Dedifferentiated amniotic fluid mesenchymal stem cell (primary cell): Measurements from ENCODE around the gene PCDH9.

Experiments used
- DNase-seq: peaks from one replicate; pipeline ENCODE4 v3.0.0-alpha.2; 2016; ENCODE audit errors: extremely low spot score

The PCDH9 gene, protein sequence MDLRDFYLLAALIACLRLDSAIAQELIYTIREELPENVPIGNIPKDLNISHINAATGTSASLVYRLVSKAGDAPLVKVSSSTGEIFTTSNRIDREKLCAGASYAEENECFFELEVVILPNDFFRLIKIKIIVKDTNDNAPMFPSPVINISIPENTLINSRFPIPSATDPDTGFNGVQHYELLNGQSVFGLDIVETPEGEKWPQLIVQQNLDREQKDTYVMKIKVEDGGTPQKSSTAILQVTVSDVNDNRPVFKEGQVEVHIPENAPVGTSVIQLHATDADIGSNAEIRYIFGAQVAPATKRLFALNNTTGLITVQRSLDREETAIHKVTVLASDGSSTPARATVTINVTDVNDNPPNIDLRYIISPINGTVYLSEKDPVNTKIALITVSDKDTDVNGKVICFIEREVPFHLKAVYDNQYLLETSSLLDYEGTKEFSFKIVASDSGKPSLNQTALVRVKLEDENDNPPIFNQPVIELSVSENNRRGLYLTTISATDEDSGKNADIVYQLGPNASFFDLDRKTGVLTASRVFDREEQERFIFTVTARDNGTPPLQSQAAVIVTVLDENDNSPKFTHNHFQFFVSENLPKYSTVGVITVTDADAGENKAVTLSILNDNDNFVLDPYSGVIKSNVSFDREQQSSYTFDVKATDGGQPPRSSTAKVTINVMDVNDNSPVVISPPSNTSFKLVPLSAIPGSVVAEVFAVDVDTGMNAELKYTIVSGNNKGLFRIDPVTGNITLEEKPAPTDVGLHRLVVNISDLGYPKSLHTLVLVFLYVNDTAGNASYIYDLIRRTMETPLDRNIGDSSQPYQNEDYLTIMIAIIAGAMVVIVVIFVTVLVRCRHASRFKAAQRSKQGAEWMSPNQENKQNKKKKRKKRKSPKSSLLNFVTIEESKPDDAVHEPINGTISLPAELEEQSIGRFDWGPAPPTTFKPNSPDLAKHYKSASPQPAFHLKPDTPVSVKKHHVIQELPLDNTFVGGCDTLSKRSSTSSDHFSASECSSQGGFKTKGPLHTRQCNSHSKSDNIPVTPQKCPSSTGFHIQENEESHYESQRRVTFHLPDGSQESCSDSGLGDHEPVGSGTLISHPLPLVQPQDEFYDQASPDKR (N-terminal part only)

DNA sequence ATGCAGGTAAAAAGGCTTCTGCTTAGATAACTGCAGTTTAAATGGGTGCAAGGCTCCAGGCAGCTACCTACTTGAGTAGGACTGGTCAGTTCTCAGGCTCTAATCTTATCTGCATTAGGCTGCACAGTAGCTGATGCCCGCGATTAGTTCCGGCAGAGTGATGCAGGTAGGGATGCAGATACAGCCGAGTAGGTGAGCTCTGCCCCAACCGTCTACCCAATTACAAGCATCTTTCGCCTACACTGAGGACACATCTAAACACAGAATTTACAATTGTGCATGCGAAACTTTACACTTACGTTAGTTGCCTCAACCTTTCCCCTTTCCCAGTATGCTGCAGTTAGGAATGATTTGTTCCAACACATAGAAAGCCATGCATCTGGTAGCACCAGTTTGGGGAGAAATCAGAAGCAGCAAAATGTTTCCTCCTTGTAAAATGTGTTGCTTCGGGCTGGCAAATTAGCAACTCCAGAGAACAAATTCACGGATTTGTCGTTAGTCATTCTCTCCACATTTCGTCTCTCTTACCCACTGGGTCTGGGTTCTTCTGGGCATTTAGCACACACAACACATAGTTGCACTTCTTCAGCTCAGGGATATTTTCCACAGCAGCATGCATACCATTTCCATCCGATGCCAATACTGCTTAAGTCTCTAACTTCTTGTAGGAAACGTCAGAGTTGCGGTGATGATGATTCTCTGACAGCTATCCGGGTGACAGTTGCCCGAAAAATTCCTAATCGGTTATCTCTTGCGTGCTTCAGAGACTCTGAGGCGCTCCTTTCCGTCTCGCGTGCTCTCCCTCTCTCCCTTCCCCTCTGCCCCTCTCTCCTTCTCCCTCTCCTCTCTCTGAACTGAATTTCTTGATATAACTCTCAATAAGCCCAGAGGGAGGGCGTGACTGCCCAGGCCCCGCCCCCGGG lies at the start of gene PCDH9:
Gene PCDH9, minus strand, starts transcription at position 856 of the 923 bp plus-strand sequence. CDS start 1,896 bp downstream, outside the sequence.
- no peak for DNase-seq

DNA sequence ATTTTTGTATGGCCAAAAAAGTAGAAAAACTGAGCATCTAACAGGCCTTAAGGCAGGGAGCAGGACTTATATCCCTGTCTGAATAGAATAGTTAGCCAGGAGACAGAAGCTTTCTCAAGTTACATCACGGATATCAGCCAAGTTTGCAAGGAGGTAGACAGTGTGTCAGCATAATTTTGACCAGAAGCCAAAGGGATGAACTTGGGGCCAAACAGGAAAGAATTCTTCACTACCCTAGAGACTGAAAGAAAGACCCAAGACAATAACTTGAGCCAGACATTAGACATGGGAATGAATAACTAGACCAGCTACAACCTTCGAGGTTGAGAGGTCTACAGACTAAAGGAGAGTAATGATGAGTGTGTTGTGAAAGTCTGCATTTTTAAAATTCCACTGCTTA lies 48.1 kb upstream of the PCDH9 start:
- DNase-seq = no peak

DNA sequence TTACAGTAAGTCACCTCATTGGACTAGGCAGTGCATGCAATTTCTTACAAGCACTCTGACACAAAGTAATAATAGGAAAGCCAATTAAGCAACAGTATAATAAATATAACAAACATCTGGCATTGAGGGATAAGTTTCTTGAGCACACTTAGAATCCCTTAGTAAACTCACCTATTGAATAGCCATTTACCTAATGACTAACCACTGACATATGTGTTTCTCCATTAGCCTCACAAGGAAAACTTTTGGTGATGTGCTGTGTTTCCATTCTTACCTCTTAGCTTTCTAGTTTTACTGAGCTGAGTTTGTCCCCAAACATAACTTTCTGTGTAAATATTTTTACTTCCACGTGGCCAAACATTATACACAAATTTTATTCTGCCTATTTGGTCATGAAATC lies 47.4 kb upstream of the PCDH9 start:
- DNase-seq = no peak

DNA sequence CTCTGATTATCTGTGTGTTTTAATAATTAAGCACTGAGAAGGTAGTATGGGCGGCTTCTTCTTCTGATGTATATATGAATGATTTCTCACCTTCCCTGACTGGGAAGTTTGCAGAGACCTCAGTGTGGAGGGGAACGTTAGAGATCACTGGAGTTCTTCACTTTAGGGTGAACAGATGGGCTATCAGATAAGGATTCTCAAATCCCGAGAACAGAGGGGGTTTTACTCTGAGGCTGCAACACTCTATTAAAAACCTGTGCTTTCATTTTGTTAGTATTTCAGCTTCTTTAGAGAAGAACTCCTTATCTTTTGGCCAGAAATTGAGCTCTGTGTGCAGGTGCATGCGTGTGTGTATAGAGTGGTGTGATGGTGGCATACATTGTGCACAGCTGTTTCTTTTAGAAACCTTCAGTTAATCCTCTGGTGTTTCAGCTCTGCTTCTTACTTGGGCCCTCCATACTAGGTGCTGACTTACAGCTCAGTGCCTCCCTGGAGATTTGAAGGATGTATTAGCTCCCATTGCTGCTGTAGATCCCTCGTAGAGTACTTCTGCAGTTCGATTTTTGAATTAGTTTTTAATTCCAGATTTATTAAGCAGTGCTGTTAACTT lies 45.3 kb upstream of the PCDH9 start:
- DNase-seq = no peak

DNA sequence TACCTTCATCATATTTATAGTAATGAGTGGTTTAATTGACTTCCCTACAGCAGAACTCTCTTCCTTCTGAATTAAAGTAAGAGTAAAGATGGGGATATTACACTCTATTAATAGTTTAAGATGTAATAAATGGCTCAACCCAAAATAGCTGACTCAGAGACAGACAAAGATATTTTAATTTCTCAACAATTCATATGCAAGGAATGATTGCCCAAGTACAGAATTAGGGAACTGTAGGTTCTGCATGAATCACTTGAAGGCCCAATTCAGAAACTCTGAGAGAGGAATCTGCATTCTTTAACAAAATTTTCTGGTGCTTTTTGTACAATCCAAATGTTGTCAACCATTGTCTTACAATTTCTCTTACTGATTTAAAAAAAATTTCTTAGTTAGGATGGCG lies 42.9 kb upstream of the PCDH9 start:
- no peak for DNase-seq

DNA sequence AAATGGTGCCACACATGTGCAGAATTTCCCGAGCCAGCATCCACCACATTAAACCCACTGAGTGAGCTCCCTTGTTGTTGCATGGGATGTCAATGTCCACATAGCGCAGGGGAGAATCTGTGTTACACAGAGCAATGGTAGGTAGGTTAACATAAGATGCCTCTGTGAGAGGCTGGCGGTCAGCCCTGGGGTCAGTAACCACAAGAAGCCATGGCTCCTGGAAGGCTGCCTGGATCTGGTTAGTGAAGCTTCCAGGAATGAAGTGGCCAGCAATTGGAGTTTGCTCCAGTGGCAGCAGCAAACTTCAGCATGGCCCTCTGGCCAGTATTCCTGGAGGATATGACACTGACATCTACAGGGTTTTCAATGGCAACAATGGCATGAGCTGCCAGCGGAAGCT lies 37.0 kb upstream of the PCDH9 start:
- no peak for DNase-seq

DNA sequence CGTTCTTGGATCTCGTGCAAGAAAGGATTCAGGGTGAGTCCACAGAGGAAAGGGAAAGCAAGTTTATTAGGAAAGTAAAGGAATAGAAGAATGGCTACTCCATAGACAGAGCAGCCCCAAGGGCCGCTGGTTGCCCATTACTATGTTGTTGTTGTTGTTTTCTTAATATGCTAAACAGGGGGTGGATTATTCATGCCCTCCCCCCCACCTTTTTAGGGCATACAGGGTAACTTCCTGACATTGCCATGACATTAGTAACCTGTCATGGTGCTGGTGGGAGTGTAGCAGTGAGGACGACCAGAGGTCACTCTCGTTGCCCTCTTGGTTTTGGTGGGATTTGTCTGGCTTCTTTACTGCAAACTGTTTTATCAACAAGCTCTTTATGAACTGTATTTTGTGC lies 29.1 kb upstream of the PCDH9 start:
- DNase-seq = no peak

DNA sequence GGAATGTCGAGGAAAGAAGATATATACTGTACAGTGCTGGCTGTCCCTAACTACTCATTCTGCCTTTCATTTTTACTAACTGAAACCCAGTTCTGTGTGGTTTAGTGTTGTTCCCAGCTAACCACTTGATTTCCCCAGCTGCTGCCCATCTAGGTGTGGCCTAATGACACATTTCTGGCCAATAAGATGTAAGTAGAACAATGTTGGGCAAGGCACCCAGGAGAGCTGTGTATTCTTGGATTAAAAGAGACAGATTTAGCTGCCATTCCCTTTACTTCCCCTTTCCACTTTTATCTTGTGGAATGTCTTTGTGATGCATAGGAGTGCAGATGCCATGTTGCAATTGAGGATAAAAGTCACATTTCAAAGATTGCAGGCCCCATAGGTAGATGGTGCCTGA lies 28.3 kb upstream of the PCDH9 start:
- no peak for DNase-seq

DNA sequence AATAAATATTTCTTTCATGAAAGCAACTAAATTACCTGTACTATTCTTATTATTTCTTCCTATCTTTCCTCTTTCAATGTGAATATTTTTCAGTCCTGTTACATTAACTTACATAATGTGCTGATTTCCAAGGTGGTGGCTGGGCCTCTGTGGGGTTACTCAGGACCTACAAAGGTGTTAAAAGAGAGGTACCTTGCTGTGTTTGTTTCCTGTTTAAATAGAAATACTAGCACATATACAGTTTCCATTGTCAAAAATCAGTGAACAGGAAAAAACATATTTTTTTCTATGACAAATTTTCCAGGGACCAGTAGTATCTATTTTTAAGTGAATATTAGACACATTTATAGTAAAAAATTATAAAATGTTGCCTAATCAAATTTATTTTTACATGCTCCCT lies 8.7 kb upstream of the PCDH9 start:
- no peak for DNase-seq

DNA sequence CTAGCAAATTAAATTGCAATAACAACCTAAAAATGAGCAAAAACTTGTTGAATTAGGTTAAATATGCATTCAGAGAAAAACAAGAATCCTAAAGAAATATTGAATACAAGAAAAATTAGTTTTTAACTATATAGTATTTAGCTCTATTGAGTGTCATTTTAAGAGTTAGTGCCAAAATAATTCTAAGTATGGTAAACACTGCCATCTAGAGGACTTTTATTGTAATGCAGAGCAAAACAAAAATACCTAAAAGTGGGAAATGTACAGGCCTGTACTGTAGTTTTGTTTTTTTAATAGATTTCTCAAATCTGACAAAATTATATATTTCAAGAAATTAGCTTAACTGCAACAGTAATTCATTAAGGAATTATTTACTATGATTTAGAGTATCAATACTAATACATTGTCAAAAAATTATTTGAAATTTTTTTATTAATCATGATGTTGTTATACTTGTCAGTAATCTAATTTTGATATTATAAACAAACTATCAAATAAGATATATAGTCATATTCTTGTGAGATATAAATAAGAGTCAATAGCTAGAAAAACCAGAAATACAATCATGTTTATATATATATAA lies 8.2 kb upstream of the PCDH9 start:
- DNase-seq = peak; percentile 31

DNA sequence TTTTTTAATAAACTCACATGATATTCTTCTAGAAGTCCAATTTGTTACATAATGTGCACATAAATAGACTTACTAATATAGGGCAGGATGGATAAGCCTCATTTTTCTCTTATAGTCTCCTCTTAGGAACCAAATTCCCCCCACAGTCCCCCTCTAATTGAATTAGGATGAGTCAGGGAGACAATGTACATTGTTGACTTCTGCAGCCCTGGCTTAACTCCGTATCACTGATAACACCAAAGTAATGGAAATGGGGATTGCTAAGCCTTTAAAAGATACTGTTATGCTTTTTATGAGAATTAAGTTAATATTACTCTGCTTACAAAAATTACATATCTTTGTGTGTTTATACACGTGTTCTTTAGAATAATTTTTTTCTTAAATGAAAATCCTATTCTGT lies 5.1 kb upstream of the PCDH9 start:
- DNase-seq = no peak

DNA sequence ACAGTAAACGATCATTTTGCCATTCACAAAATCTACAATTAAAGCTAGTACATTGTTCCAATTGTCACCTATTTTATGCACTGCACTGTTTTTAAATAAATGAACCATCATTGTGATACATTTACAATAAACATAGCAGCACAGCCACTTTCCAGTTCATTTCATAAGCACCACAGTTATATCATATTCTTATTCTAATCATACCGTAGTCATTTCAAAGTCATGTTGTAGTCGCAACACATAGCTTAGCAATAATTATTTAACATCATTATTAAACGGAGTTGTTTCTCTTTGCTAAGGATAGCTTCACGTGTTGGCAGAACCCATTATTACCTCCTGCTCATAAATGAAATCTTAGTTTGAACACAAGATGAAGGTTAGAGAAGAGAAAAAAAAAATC lies 2.2 kb upstream of the PCDH9 start:
- no peak for DNase-seq

DNA sequence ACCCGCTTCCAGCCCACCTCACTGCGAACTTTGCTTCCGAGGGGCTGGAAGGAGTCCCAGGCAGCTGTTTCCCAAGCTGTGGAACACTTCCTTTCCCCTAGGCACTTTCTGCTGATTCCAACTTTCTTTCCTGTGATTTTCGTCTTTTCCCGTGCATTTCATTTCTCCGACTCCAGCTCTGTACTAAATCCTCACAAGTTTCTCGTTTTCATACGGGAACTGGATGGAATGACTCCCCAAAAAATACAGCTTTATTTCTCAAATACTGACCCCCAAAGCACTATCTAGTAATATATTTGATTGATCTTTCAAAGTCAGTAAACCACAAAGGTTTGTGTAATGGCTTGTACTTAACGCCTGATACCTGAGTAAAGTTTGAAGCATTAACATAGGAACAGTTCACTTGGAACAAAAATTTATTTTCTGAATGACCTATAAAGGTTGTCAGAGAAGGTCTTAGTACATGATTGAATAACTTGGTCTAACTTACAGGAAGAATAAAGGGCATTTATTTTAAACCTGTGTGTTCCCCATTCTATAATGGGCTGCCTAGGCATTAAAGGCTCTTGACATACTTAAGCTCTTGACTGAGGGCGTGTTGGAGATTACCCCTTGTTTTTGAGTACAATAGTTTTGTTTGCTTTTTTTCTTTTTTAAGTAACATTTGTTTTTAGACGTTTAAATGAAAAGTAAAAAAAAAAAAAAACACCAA lies 1.3 kb upstream of the PCDH9 start:
- DNase-seq = peak; percentile 43

DNA sequence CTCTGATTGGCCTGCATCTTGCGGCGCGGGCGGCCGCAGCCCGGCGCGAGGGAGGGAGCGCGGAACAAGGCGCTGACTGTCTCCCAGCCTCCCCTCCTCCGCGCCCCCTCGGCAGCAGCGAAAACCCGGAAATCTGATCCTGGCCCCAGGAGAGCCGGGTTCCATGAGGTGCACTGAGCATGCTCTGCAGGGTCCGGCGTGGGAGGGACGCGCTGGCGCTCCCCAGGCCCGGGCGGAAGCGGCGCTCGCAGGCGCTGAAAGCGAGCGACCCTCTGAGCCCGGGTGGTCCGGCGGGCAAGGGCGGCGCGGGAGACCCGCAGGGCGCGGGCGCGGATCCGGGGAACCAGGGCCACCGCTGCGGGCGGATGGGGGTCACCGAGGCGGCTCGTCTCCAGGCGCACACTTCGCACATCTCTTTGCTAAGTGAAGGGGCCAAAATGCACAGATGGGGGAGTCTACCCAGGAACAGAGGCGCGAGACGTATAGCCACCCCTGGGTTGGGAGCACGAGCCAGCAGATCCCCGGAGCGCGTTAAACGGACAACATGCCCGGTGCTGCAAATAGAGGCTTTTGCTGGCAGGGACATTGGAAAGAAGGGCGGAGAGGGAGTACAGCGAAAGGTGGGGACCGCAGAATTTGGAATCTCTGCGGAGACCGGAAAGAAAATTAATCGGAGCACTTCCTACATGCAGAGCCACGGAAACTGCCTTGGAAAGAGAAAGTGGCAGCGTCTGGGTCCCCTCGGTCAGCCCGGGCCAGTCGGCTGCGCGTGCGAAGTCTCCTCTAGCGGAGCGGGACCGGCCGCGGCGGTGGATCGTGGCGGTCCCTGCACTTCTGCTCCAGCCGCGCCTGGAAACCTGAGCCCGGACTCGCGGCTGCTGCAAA lies 510 bp upstream of the PCDH9 start:
- peak; percentile 97 for DNase-seq

DNA sequence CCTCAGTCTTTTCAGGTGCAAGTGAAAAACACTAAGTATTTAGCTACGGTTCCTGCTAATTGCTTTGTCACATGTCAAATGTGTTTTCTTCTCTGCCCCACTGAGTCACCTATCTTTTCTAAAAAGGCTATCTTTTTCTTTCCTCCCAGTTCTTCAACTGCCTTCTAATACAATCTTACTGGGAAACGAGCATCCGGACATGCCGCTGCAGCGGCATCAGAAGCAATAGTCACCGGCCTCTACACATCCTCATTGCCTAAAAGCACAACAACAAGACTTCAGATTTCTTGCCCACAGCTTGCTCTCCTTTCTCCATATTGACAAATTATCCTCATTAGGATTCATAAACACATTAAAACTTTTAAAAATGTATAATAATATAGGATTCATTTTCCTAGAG lies 1.2 kb downstream of the PCDH9 start:
- no peak for DNase-seq

DNA sequence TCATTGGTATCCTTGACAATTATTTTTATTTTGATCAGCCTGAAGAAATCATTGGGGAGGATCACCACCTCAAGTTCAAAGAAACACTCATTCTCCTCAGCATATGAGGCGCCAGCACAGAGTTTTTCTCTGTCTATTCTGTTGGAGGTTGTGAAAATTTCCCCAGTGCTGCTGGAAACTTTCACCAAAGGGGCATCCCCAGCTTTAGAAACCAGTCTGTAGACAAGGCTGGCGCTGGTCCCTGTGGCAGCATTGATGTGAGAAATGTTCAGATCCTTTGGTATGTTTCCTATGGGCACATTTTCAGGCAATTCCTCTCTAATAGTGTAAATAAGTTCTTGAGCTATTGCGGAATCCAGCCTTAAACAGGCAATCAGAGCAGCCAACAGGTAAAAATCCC lies 2.1 kb downstream of the PCDH9 start:
- no peak for DNase-seq

DNA sequence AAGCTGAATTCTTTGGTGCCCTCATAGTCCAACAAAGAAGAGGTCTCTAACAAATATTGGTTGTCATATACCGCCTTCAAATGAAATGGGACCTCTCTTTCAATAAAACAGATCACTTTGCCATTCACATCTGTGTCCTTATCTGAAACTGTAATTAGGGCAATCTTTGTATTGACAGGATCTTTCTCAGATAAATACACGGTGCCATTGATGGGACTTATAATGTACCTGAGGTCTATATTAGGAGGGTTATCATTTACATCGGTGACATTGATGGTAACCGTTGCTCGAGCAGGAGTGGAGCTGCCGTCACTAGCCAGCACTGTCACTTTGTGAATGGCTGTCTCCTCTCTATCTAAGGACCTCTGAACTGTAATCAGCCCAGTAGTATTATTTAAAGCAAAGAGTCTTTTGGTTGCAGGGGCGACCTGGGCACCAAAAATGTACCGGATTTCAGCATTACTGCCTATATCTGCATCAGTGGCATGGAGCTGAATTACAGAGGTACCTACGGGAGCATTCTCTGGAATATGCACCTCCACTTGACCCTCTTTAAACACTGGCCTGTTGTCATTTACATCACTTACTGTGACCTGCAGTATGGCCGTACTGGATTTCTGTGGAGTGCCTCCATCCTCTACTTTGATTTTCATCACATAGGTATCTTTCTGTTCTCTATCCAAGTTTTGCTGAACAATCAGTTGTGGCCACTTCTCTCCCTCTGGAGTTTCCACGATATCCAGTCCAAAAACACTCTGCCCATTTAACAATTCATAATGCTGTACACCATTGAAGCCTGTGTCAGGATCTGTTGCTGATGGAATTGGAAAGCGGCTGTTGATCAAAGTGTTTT lies 2.8 kb downstream of the PCDH9 start:
- DNase-seq = no peak

DNA sequence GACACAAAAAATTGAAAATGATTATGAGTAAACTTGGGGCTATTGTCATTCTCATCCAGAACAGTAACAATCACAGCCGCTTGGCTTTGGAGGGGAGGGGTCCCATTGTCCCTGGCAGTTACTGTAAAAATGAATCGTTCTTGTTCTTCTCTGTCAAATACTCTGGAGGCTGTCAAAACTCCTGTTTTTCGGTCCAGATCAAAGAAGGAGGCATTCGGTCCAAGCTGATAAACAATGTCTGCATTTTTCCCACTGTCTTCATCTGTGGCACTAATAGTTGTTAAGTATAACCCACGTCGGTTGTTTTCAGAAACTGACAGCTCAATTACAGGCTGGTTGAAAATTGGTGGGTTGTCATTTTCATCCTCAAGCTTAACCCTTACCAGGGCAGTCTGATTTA lies 3.4 kb downstream of the PCDH9 start:
- no peak for DNase-seq
